Gastroesophageal sphincter (tissue), 4 donors: ENCODE data around the gene AKR1B15. TPM values are rescaled to one million over a fixed set of nuclear protein-coding genes. Genes with fewer than 3 reads are reported as not detected.

Source experiments
- ATAC-seq: fragments of 150-250 bp; one replicate; pipeline ENCODE4 v1.9.1; 2016; ENCODE audit warnings: mild to moderate bottlenecking, moderate library complexity
- H3K27ac ChIP-seq, 4 donors: fragments of 200-600 bp; sonication (generic) in 3 of 4; 1 replicate in 3 of 4; 2 replicates in 1 of 4; pipeline ENCODE4 v1.5.1; 2016 to 2019
- H3K27me3 ChIP-seq: fragments of 200-600 bp; sonication (generic); one replicate; pipeline ENCODE4 v1.5.1; 2019
- H3K36me3 ChIP-seq, 2 donors: fragments of 200-600 bp; sonication (generic); one replicate each; pipeline ENCODE4 v1.5.1; 2019; ENCODE audit warnings: control low read depth in 1 of 2
- H3K4me1 ChIP-seq, 3 donors: fragments of 200-600 bp; sonication (generic); 1 replicate in 2 of 3; 2 replicates in 1 of 3; pipeline ENCODE4 v1.5.1; 2016 to 2019; ENCODE audit warnings: control low read depth in 2 of 3
- H3K4me3 ChIP-seq, 2 donors: fragments of 200-600 bp; sonication (generic); one replicate each; pipeline ENCODE4 v1.5.1; 2019; ENCODE audit warnings: mild to moderate bottlenecking in 1 of 2, moderate library complexity in 1 of 2
- H3K9me3 ChIP-seq, 3 donors: fragments of 200-600 bp; sonication (generic); one replicate each; pipeline ENCODE4 v1.5.1; 2017 to 2019; ENCODE audit warnings: control low read depth in 2 of 3
- CTCF ChIP-seq, 4 experiments: fragments of 200-600 bp in 2 of 4; fragments of 450-650 bp in 2 of 4; sonication (generic) in 1 of 4; IDR thresholded peaks; one replicate each; pipeline ENCODE4 v1.5.1; 2017 to 2019; ENCODE audit warnings: antibody characterized with exemption in 4 of 4, mild to moderate bottlenecking in 2 of 4, moderate library complexity in 2 of 4
- EP300 ChIP-seq: sonication (generic); formaldehyde crosslinking; IDR thresholded peaks from one replicate; pipeline ENCODE4 v1.6.1; 2017; ENCODE audit warnings: antibody characterized with exemption, mild to moderate bottlenecking
- POLR2A ChIP-seq, 2 donors: fragments of 450-650 bp; IDR thresholded peaks; one replicate each; pipeline ENCODE4 v1.6.1; 2017; ENCODE audit warnings: antibody characterized with exemption in 2 of 2, mild to moderate bottlenecking in 2 of 2, moderate library complexity in 1 of 2
- POLR2AphosphoS5 ChIP-seq: sonication (generic); formaldehyde crosslinking; IDR thresholded peaks from one replicate; pipeline ENCODE4 v1.6.1; 2017; ENCODE audit warnings: antibody characterized with exemption
- WGBS, 2 donors: methylation state at CpG; one replicate each; pipeline ENCODE4 v1.1.5; 2018; ENCODE audit warnings: low coverage in 1 of 2; 5-methylcytosine and 5-hydroxymethylcytosine counted together
- total RNA-seq, 4 donors: library from RNA; depleted of rRNA; stranded (reverse); fragments of >200 nt; gene quantifications; one replicate each; pipeline ENCODE4 v1.1.0, GENCODE V29; 2016

AKR1B15 gene
- total RNA-seq, 4 donors from 2014 or later = 0.35 TPM; not detected in 3

DNA sequence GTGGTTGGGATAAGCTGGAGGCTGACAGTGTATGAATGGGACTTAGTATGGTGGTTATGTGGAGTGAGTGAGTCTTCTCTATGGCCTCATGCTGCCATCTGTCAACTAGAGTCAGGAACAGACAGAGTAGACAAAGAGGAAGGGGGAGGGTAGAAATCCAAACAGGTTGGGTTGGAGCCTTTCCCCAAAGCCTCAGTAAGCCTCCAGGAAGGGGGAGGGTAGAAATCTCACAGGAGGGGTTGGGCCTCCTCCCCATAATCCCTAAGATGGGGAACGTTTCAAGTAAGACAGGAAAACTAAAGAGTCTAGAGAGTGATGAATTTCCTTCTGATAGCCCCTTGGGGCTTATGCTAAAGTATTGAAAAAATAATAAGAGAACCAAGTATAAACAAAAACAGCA lies 2.0 kb upstream of the AKR1B15 start:
- no peak for ATAC-seq
- H3K9me3 ChIP-seq = no peaks in the 10 kb centered on the region
- no peaks in the 10 kb centered on the region for H3K27me3 ChIP-seq
- peak overlapping the region in 1 of 2 donors; percentile 45 for H3K4me3 ChIP-seq
- no peaks in the 10 kb centered on the region for H3K36me3 ChIP-seq
- no peak overlapping the region for H3K27ac ChIP-seq
- H3K4me1 ChIP-seq = peaks cover 0 to 15% (median 0%) of the 10 kb centered on the region in 3 donors
- WGBS, 2 donors = 0% methylated on average over 1 of the region's 1 CpG
- TF ChIP-seq EP300 (no peak), CTCF (IDR thresholded peaks at IDR 0.05) (no peak), POLR2A (IDR thresholded peaks at IDR 0.05) (no peak), POLR2AphosphoS5 (no peak)

DNA sequence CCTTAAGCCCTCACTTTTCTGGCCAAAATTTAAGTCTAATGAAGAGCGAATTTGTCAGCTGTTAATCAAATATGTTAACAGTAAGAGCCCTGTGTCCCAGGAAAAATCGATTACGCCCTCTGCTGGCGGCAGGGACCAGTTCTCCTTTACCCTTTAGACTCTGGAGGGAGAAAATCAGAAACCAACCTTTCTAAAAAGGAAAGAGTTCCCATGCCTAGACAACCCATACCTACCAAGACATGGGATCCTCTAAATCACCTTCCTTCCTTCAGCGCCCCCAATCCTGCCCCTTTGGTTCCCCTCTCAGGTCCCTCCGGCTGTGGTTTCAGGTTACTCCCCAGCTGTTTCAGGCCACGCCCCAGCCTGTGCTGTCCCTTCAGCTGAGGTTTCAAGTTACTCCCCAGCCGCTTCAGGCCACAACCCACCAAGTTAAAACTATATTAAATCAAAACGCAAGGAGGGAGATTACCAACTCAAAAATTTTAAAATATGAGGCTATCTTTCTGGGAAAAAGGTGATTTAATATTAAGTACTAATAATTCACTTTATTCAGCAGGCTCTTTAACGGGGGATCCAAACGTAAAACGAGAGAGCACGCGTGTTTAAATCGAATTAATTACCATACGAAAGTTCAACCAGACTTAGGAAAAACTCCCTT lies 1.4 kb upstream of the AKR1B15 start:
- Histone ChIP-seq H3K9me3 (no peaks in the 10 kb centered on the region), H3K4me3 (peak overlapping the region; percentile 34 to 45), H3K27me3 (no peaks in the 10 kb centered on the region), H3K27ac (peak overlapping the region in 3 of 4 donors; percentile 22 to 58 (median 53)), H3K36me3 (no peaks in the 10 kb centered on the region), H3K4me1 (peaks cover 0 to 15% (median 0%) of the 10 kb centered on the region in 3 donors)
- 5 to 7% methylated on average over 16 of the region's 16 CpGs for whole genome bisulfite sequencing, 2 donors
- TF ChIP-seq POLR2A (IDR thresholded peaks at IDR 0.05) = no peak
- peak; percentile 68 to 83 (median 72) for TF ChIP-seq CTCF (IDR thresholded peaks at IDR 0.05)
- peak; percentile 86 for ATAC-seq

GRCh38 chr7:134549366-134549765 lies 456 bp downstream of the AKR1B15 start:
- ATAC-seq = no peak
- Histone ChIP-seq H3K9me3 (no peaks in the 10 kb centered on the region), H3K27me3 (no peaks in the 10 kb centered on the region), H3K4me3 (no peak overlapping the region), H3K36me3 (no peaks in the 10 kb centered on the region), H3K27ac (no peak overlapping the region), H3K4me1 (peaks cover 0 to 15% (median 0%) of the 10 kb centered on the region in 3 donors)
- 85 to 87% methylated on average over 6 of the region's 8 CpGs for WGBS, 2 donors
- TF ChIP-seq EP300 (no peak), CTCF (IDR thresholded peaks at IDR 0.05) (no peak), POLR2A (IDR thresholded peaks at IDR 0.05) (no peak), POLR2AphosphoS5 (no peak)

- H3K27me3 ChIP-seq = no peaks in the 10 kb centered on the region
- H3K27ac ChIP-seq = no peak overlapping the region
- 75 to 80% methylated on average over 1 to 5 of the region's 7 CpGs for WGBS, 2 donors
- no peaks in the 10 kb centered on the region for H3K36me3 ChIP-seq
- H3K4me1 ChIP-seq = peaks cover 0 to 12% (median 0%) of the 10 kb centered on the region in 3 donors
- ATAC-seq = no peak
- H3K9me3 ChIP-seq = no peaks in the 10 kb centered on the region
- TF ChIP-seq CTCF (IDR thresholded peaks at IDR 0.05) (no peak), POLR2A (IDR thresholded peaks at IDR 0.05) (no peak), POLR2AphosphoS5 (no peak), EP300 (no peak)
- no peak overlapping the region for H3K4me3 ChIP-seq
Observed at GRCh38 chr7:134552105-134552504, 3.2 kb downstream of the AKR1B15 start.

DNA sequence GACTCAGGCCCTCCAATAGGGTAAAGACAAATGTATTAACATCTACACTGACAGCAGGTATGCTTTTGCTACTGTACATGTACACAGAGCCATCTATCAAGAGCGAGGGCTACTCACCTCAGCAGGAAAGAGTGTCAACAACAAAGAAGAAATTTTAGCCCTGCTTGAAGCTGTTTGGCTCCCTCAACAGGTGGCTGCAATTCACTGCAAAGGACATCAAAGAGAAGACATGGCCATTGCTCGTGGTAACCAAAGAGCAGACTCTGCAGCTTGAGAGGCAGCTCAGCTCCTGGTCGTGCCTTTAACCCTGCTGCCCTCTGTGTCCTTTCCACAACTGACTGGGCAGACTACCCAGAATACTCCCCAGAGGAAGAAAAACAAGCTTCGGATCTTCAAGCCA lies 5.1 kb downstream of the AKR1B15 start:
- ATAC-seq = no peak
- no peaks in the 10 kb centered on the region for H3K36me3 ChIP-seq
- H3K27ac ChIP-seq = no peak overlapping the region
- no peak overlapping the region for H3K4me3 ChIP-seq
- no peaks in the 10 kb centered on the region for H3K9me3 ChIP-seq
- WGBS, 2 donors = no CpG with 5 or more reads among the region's 4 CpGs
- peaks cover 8% of the 10 kb centered on the region for H3K27me3 ChIP-seq
- no peaks in the 10 kb centered on the region for H3K4me1 ChIP-seq
- TF ChIP-seq POLR2AphosphoS5 = no peak
- no peak for TF ChIP-seq EP300
- TF ChIP-seq POLR2A (IDR thresholded peaks at IDR 0.05) = no peak
- no peak for TF ChIP-seq CTCF (IDR thresholded peaks at IDR 0.05)
